Loucy (cell line): ENCODE measurements around the gene RNF113B.

Experiments
- H2AFZ ChIP-seq: fragments of 200-600 bp; sonication (generic); 2 replicates; pipeline ENCODE4 v1.6.0; 2016; ENCODE audit warnings: antibody characterized with exemption, mild to moderate bottlenecking, low read length, moderate library complexity
- H3F3A ChIP-seq: fragments of 200-600 bp; 2 replicates; pipeline ENCODE4 v1.6.0; 2016; ENCODE audit warnings: antibody characterized with exemption, low read depth, mild to moderate bottlenecking
- H3K27me3 ChIP-seq: fragments of 200-600 bp; sonication (generic); 2 replicates; pipeline ENCODE4 v1.6.1; 2014; ENCODE audit warnings: low read length, mild to moderate bottlenecking; ENCODE audit not compliant: insufficient read depth, poor library complexity, severe bottlenecking
- H3K36me3 ChIP-seq: fragments of 200-600 bp; sonication (generic); 2 replicates; pipeline ENCODE4 v1.6.1; 2016; ENCODE audit warnings: low read length; ENCODE audit not compliant: insufficient read depth
- H3K4me1 ChIP-seq: fragments of 200-600 bp; sonication (generic); 2 replicates; pipeline ENCODE4 v1.5.1; 2014; ENCODE audit warnings: low read length, mild to moderate bottlenecking; ENCODE audit not compliant: insufficient read depth, poor library complexity, severe bottlenecking
- H3K4me2 ChIP-seq: fragments of 200-600 bp; sonication (generic); 2 replicates; pipeline ENCODE4 v1.6.0; 2014; ENCODE audit warnings: antibody characterized with exemption, low read length, low read depth, mild to moderate bottlenecking; ENCODE audit not compliant: poor library complexity, severe bottlenecking
- H3K4me3 ChIP-seq: fragments of 200-600 bp; sonication (generic); 2 replicates; pipeline ENCODE4 v1.5.1; 2014; ENCODE audit warnings: low read length, mild to moderate bottlenecking, mixed read lengths; ENCODE audit not compliant: poor library complexity, severe bottlenecking
- H3K79me2 ChIP-seq: fragments of 200-600 bp; sonication (generic); 2 replicates; pipeline ENCODE4 v1.6.1; 2014; ENCODE audit warnings: low read length; ENCODE audit not compliant: insufficient read depth
- H3K9ac ChIP-seq: fragments of 200-600 bp; sonication (generic); 2 replicates; pipeline ENCODE4 v1.6.0; 2014; ENCODE audit warnings: mild to moderate bottlenecking, low read depth, low read length, moderate library complexity; ENCODE audit not compliant: poor library complexity, severe bottlenecking
- H3K9me2 ChIP-seq: fragments of 200-600 bp; sonication (generic); replicated peaks from 2 replicates; pipeline ENCODE4 v1.6.1; 2016; ENCODE audit warnings: low read depth, low read length, mixed read lengths
- H3K9me3 ChIP-seq: fragments of 200-600 bp; sonication (generic); 2 replicates; pipeline ENCODE4 v1.6.1; 2014; ENCODE audit warnings: mild to moderate bottlenecking, antibody characterized with exemption, low read length, low read depth; ENCODE audit not compliant: insufficient read depth
- H4K20me1 ChIP-seq: fragments of 200-600 bp; sonication (generic); 2 replicates; pipeline ENCODE4 v1.6.0; 2014; ENCODE audit warnings: antibody characterized with exemption, low read length, mild to moderate bottlenecking; ENCODE audit not compliant: insufficient read depth, poor library complexity, severe bottlenecking
- EZH2phosphoT487 ChIP-seq: fragments of 200-600 bp; IDR thresholded peaks from 2 replicates; pipeline ENCODE4 v1.6.1; 2018; ENCODE audit warnings: antibody characterized with exemption, mild to moderate bottlenecking, moderate library complexity, borderline replicate concordance
- TF ChIP-seq, protein P1 (sequence below): fragments of 200-600 bp; sonication (generic); conservative IDR thresholded peaks from 2 replicates; pipeline ENCODE4 v1.5.1; 2014; ENCODE audit warnings: mild to moderate bottlenecking, antibody characterized with exemption, low read length

The RNF113B gene

DNA sequence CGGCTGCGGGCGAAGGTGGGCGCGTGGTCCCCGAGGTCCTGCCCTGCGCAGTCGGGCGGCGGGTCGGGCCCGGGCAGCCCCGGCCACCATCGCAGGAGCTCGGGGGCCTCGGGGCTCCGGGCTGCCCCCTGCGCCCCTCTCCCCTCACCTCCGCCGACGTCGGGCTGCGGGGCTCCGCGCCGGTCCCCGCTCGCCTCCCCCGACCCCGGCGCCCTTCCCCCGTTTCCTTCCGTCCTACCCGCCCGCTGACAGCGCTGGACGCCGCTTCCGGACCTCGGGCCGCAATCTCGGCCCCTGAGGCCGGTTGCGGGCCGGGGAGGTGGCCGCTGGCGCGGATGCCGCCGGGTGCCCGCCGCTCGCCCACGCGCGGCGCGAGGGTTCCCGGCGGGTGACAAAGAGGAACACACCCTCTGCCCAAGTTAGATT, 33.5 kb downstream of the RNF113B start:
- no peak overlapping the region for H3K4me2 ChIP-seq
- H3K4me3 ChIP-seq: no peak overlapping the region
- no peaks in the 10 kb centered on the region for H3K9me2 ChIP-seq
- no peaks in the 10 kb centered on the region for H3K4me1 ChIP-seq
- H3F3A ChIP-seq: no peaks in the 10 kb centered on the region
- H3K9me3 ChIP-seq: no peaks in the 10 kb centered on the region; the same call in 1 of the 2 replicates
- no peak overlapping the region for H3K9ac ChIP-seq
- TF ChIP-seq, protein P1, sequence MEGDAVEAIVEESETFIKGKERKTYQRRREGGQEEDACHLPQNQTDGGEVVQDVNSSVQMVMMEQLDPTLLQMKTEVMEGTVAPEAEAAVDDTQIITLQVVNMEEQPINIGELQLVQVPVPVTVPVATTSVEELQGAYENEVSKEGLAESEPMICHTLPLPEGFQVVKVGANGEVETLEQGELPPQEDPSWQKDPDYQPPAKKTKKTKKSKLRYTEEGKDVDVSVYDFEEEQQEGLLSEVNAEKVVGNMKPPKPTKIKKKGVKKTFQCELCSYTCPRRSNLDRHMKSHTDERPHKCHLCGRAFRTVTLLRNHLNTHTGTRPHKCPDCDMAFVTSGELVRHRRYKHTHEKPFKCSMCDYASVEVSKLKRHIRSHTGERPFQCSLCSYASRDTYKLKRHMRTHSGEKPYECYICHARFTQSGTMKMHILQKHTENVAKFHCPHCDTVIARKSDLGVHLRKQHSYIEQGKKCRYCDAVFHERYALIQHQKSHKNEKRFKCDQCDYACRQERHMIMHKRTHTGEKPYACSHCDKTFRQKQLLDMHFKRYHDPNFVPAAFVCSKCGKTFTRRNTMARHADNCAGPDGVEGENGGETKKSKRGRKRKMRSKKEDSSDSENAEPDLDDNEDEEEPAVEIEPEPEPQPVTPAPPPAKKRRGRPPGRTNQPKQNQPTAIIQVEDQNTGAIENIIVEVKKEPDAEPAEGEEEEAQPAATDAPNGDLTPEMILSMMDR: no peak
- no peak for TF ChIP-seq EZH2phosphoT487
- no peaks in the 10 kb centered on the region for H3K36me3 ChIP-seq
- H3K27me3 ChIP-seq: no peaks in the 10 kb centered on the region
- H2AFZ ChIP-seq: no peak overlapping the region
- H4K20me1 ChIP-seq: no peaks in the 10 kb centered on the region
- H3K79me2 ChIP-seq: no peaks in the 10 kb centered on the region

DNA sequence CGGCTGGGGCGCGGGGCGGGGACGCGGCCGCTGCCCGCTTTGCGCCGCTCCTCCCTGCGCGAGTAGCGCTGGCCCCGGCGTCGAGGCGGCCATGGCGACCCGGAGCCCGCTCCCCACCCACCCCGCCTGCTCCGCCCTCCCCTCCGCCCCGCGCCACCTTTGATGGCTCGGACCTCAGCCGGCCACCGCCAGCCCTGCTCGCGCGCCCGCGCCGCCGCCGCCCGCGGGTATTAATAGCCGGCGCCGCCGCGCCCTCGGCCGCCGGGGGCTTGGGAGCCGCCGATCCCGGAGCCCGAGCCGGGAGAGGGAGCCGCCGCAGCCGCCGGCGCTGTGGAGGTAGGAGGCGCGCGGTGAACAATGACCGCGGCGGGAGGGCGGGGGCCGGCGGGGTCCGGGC, 33.9 kb downstream of the RNF113B start:
- Histone ChIP-seq H3K4me3 (no peak overlapping the region), H3K36me3 (no peaks in the 10 kb centered on the region), H3K9me3 (no peaks in the 10 kb centered on the region; the same call in 1 of the 2 replicates), H3K9me2 (no peaks in the 10 kb centered on the region), H3K79me2 (no peaks in the 10 kb centered on the region), H4K20me1 (no peaks in the 10 kb centered on the region), H3K4me2 (no peak overlapping the region), H3K4me1 (no peaks in the 10 kb centered on the region), H3K9ac (no peak overlapping the region), H2AFZ (no peak overlapping the region), H3F3A (no peaks in the 10 kb centered on the region), H3K27me3 (no peaks in the 10 kb centered on the region)
- no peak for TF ChIP-seq EZH2phosphoT487
- TF ChIP-seq, protein P1: no peak

DNA sequence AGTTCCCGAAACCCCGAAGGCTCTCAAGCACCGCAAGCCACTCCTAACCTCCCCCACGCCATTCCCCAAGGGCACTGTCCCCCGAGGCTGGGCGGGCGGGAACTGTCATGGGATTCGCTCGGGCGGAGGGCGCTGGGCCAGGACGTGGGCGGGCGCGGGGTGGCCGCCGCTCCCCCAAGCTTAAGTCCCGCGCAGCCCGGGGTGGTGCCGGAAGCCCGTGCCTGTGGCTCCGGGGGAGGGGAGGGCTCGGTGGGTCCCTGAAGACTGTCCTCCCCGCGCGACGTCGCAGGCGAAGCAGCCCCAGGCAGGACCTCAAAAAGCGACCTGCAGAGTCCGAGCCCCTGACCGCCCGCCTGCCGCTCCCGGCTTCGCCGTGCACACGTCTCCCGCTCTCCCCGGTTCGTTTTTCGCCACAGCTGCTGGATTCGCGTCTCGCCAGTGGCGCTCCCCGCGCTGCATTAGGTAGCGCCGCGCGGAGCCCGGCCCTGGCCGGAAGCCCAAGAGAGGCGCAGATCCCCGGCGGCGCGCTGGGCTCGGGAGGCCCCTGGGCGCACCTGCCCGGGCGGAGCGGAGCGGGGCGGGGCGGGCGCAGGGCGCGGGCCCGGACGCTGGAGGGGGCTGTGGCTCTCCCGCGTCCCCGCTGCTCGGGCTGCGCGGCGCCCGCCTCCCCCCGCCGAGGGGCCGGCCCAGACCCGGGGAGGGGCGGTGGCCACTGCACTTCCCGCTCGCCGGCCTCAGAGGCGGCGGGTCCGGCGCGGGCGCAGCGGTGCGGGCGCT, 34.5 kb downstream of the RNF113B start, which contains the start of gene FARP1:
FARP1 (plus strand) TSS at position 715 of the 777 bp plus-strand sequence. CDS start 70,149 bp downstream, outside the sequence.
- Histone ChIP-seq H3K36me3 (no peaks in the 10 kb centered on the region), H3K27me3 (no peaks in the 10 kb centered on the region), H3K9ac (no peak within 1 kb of the TSS), H3K79me2 (no peaks in the 10 kb centered on the region), H2AFZ (no peak within 1 kb of the TSS), H3K9me3 (no peaks in the 10 kb centered on the region; the same call in 1 of the 2 replicates), H3F3A (no peaks in the 10 kb centered on the region), H3K4me1 (no peaks in the 10 kb centered on the region), H3K4me3 (no peak within 1 kb of the TSS), H3K4me2 (no peak within 1 kb of the TSS), H4K20me1 (no peaks in the 10 kb centered on the region), H3K9me2 (no peaks in the 10 kb centered on the region)
- TF ChIP-seq, protein P1: no peak
- TF ChIP-seq EZH2phosphoT487: no peak
